Stimulated activated CD4-positive, alpha-beta T cell treated with anti-CD3 and anti-CD28 coated beads, Interleukin-12 subunit alpha, Interleukin-12 subunit beta, amount 100 ng/mL, for 48 hours (primary cell): ENCODE measurements around the gene FKBP2.

Source experiments
- DNase-seq, 3 donors: peaks; one replicate each; pipeline ENCODE4 v3.0.0-alpha.2; 2020; ENCODE audit warnings: low read depth in 2 of 3, low spot score in 1 of 3

Gene FKBP2

DNA sequence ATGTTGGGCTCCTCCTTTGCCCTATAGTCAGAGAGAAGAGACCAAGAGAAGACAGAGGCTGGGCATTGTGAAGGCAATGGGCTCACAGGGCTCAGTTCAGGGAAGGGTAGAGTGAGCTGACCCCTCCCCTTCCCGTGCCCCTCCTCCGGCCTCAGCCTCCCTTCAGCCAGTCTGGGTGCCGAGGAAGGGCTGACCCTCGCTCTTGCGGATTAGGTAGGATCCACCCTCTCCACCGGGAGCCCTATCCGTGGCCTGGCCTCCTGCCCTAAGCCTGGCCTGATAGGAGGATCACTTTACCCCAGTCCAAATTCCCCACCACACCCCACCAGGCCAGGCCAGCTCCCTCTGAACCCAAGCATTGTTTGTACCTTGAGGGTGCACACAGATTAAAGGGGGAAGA lies 7.7 kb downstream of the FKBP2 start:
- no peak for DNase-seq

DNA sequence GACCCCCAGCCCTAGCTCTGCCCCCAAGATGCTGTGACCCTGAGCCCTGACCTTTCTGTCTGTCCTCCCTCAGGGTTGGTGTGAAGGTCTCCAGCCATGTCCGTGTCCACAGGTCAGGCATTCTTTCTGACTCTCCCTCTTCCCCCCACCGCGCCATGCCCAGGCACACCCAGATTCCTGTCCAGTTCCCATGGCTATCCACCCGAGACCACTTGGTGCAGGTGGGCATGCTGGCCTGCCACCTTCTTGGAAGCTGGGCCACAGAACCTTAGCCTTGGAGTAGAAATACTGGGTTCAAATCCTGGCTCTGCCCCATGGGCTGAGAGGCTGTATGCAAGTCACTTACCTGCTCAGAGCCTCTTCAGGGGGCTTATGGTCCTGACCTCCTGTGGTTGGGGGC lies 8.1 kb downstream of the FKBP2 start:
- DNase-seq = no peak

DNA sequence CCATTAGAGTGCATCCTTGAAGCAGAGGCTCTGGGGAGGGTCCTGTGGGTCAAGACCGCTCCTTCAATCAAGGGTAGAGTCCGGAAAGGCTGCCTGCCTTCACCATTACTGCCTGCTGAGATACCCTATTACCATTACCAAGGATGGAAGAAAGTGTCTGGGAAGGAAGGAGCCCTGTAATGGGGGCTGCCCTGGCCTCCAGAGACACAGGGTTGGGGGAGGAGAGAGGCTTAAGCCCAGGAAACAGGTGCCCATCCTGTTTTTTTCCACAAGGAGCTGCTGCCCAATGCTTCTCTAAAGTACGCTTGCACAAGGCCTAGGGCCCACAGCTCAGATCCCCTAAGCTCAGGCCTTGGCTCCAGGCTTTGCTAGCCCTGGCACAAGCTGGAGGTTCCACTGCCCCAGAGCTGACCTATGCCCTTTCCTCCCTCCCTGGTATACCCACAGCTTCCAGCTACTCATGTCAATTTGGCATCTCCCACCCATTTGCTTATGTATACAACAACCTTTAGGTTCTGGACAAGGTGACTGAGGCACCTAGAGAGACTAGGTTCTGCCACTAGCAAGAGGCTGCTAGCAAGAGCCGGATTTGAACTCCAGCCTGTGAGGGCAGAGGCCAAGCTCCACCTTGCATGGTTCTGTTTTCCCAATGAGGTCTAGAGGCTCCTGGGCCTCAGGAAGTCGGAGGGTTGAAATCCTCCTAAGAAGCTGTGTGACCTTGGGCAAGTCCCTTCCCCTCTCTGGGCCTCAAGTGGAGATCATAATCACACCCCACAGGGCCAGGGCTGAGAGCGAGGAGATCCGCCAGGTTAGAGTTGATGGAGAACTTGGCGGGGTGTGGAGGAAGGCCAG lies 8.9 kb downstream of the FKBP2 start:
- no peak for DNase-seq

- DNase-seq = no peak
Measured at GRCh38 chr11:64250415-64251015, 9.6 kb downstream of the FKBP2 start.

GRCh38 chr11:64251016-64251752 lies 10.3 kb downstream of the FKBP2 start, which contains the start of gene PLCB3:
Gene PLCB3, plus strand, starts transcription at chr11:64251530. Its CDS starts 120 bp downstream, at chr11:64251650.
- DNase-seq = no peak

DNA sequence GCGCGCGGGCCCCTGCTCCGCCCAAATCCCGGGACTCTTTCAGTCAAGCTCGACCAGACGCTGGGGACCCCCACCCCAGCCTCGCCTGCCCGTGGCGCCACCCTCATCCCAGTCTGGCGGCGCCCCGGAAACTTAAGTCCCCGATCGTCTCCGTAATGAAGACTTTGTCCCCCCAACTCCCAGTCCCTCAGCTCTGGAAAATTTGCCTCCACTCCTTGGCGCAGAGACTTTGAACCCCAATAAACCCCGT lies 10.8 kb downstream of the FKBP2 start:
- no peak for DNase-seq

GRCh38 chr11:64252003-64252872 lies 11.3 kb downstream of the FKBP2 start:
- no peak for DNase-seq

- DNase-seq = no peak
Measured at GRCh38 chr11:64253043-64253442, 12.1 kb downstream of the FKBP2 start.

DNA sequence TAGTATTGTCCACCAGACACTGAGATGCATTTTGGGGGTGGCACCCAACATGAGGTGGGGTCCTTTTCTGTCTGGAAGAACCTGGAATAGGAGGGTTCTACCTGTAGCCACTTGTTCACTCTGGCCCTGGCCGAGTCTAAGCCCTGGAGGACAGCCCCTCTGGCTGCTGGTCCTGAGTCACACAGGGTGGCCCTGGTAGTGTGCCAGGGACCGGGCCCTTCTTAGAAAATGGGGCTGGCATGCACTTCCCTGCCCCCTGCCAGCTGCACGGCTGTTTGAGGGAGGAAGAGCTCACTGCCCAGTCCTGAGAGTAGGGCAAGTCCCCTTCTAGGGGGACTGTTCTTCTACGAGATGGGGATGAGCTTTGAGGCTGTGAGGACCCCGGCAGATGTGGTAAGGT lies 12.6 kb downstream of the FKBP2 start:
- DNase-seq = no peak

DNA sequence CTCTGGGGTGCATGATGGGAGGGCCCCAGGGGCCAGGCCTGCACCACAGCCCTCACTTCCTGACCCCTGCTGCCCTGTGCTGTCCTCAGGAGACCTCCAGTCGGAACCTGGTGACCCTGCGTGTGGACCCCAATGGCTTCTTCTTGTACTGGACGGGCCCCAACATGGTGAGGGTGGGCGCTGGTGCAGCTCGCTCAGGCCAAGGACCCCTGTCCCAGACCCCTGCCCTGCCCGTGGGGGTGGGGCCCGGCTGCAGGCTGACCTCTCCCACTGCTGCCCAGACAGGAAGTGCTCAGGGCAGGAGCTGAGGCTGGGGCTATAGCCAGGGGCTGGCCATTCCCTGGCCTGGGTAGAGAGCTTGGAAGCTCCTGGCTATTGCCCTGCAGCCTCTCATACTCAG lies 13.4 kb downstream of the FKBP2 start:
- no peak for DNase-seq

GRCh38 chr11:64255135-64256128 lies 14.5 kb downstream of the FKBP2 start:
- DNase-seq = no peak

GRCh38 chr11:64256300-64256699 lies 15.4 kb downstream of the FKBP2 start:
- DNase-seq = no peak

DNA sequence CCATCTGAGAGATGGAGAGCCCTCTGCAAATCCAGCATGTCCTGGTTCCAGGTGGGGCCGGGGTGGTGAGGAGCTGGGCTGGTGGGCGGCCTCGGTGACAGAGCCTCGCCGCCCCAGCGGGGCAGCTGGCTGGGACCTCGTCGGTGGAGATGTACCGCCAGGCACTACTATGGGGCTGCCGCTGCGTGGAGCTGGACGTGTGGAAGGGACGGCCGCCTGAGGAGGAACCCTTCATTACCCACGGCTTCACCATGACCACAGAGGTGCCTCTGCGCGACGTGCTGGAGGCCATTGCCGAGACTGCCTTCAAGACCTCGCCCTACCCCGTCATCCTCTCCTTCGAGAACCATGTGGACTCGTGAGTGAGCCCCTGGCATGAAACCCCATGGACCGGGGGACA lies 17.5 kb downstream of the FKBP2 start:
- DNase-seq = no peak

DNA sequence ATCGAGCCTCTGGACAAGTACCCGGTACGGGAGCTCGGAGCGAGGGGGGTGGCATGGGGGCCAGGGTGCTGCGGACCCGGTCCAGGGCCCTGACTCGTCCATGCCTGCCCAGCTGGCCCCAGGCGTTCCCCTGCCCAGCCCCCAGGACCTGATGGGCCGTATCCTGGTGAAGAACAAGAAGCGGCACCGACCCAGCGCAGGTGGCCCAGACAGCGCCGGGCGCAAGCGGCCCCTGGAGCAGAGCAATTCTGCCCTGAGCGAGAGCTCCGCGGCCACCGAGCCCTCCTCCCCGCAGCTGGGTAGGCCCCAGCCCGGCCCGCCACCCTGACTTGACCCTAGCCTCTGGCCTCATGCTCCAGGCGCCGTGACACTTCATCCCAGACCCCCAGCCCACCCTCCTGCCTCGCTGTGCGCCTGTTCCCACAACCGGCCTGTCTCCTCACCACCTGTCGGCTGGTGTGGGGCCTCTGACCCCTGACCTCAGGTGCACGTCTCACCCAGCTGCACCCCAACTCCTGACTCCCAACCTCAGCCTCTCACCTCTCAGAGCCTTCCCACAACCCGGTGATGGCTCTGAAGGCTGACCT lies 18.1 kb downstream of the FKBP2 start:
- no peak for DNase-seq

DNA sequence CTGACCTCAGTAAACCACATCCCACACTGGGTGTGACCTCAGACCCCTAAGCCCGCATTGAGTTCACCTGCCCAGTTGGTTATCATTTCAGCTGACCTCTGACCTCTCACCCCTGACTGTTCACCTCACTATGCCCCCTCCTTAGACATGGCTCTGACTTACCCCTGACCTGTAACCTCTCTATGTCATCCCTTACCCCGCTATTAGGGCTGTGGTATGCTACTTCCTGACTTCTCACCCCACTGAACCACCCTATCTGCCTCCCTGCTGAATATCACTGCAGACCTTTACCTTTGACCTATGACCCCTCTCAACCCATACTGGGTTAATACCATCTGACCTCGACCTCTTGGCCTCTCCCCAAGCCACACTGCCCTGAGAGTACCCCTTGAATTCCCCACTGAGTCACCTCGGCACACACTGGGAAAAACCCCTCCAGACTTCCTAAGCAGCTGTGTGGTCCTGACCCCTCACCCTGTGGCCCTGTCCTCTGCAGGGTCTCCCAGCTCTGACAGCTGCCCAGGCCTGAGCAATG lies 18.7 kb downstream of the FKBP2 start:
- DNase-seq = no peak

GRCh38 chr11:64260147-64260708 lies 19.3 kb downstream of the FKBP2 start:
- no peak for DNase-seq

DNA sequence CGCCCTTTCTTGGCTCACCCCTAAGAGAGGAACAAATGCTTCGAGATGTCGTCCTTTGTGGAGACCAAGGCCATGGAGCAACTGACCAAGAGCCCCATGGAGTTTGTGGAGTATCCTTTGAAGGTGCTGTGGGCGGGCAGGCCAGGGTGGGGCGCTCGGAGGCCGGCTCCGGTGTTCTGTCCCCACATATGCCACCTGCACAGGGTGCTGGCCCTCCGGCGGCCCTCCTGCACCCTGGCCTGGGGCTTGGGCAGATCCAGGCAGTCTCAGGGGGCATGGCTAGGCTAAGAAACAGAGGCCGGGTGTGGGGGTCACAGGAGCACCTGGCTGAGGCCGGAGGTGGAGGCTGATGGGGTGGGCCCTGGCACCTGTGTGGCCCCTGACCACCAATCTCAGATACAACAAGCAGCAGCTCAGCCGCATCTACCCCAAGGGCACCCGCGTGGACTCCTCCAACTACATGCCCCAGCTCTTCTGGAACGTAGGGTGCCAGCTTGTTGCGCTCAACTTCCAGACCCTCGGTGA lies 20.7 kb downstream of the FKBP2 start:
- DNase-seq = no peak

GRCh38 chr11:64262271-64263002 lies 21.5 kb downstream of the FKBP2 start:
- DNase-seq = no peak
